HepG2 (cell line): ENCODE data around the gene GAB3. TPM values are rescaled to one million over a fixed set of nuclear protein-coding genes. Genes with fewer than 3 reads are reported as not detected.

Experiments used
- ATAC-seq: fragments of 200-7000 bp; cut with Tn5 transposase; 3 replicates; pipeline ENCODE4 v1.9.1; 2020; ENCODE audit warnings: mild to moderate bottlenecking, moderate library complexity
- BruUV-seq: library from RNA; stranded (reverse); fragments of 400-500 nt; replicated peaks from 2 replicates; lab custom pipeline; 2021; lab: Mats Ljungman, UMichigan
- CTCF ChIA-PET: fragments of 300-600 bp; formaldehyde crosslinking; extraction: SDS; loops from one replicate; lab custom pipeline; 2021; ENCODE audit warnings: low total read pairs, inconsistent platforms, low intra/inter-chr PET ratio; lab: Yijun Ruan, JAX
- POLR2A ChIA-PET: fragments of 350-600 bp; sonication (Branson Sonifier 250); formaldehyde crosslinking; loops from one replicate; lab custom pipeline; 2020; ENCODE audit warnings: antibody characterized with exemption, inconsistent platforms; lab: Yijun Ruan, JAX
- DNase-seq: peaks from one replicate; pipeline ENCODE4 v3.0.0-alpha.2; 2015; ENCODE audit warnings: low spot score
- FAIRE-seq: peaks from 3 replicates; lab custom pipeline; 2011; peaks lifted over from hg19 to GRCh38; lab: Jason Lieb, UNC
- H2AFZ ChIP-seq: one replicate; pipeline ENCODE4 v1.6.1; 2011; ENCODE audit warnings: low read length, inconsistent platforms
- H3K27ac ChIP-seq: fragments of 300-600 bp; 3 replicates; pipeline ENCODE4 v1.8.0; 2011; ENCODE audit warnings: mixed run types, mild to moderate bottlenecking, mixed read lengths, low read length, inconsistent platforms; ENCODE audit not compliant: insufficient read depth; ENCODE audit errors: extremely low read length
- H3K27me3 ChIP-seq, 2 experiments: fragments of 200-600 bp in 1 of 2; 2 replicates in 1 of 2; 3 replicates in 1 of 2; pipeline versions ENCODE4 v1.6.0 to v1.8.0; 2011; ENCODE audit warnings: low read length in 2 of 2, mild to moderate bottlenecking in 2 of 2, moderate library complexity in 2 of 2, inconsistent platforms in 1 of 2; ENCODE audit not compliant: insufficient read depth in 2 of 2, control insufficient read depth in 1 of 2
- H3K36me3 ChIP-seq, 2 experiments: fragments of 200-600 bp in 1 of 2; replicated peaks in 1 of 2; 2 replicates in 1 of 2; 3 replicates in 1 of 2; pipeline versions ENCODE4 v1.5.1 to v1.8.0; 2011; ENCODE audit warnings: low read length in 2 of 2, inconsistent platforms in 1 of 2; ENCODE audit not compliant: insufficient read depth in 2 of 2, control insufficient read depth in 1 of 2
- H3K4me1 ChIP-seq: 2 replicates; pipeline ENCODE4 v1.5.1; 2012; ENCODE audit warnings: low read length, inconsistent platforms; ENCODE audit not compliant: insufficient read depth
- H3K4me2 ChIP-seq: 2 replicates; pipeline ENCODE4 v1.6.0; 2011; ENCODE audit warnings: low read depth, low read length, inconsistent platforms
- H3K4me3 ChIP-seq, 3 experiments: fragments of 200-600 bp in 1 of 3; sonication (generic), shearing (Covaris generic) in 1 of 3; replicated peaks in 1 of 3; 2 replicates each; pipeline ENCODE4 v1.5.1; 2011 to 2016; ENCODE audit warnings: low read length in 3 of 3, inconsistent platforms in 2 of 3, low read depth in 2 of 3, mild to moderate bottlenecking in 2 of 3, control low read depth in 1 of 3, mixed read lengths in 1 of 3; ENCODE audit not compliant: insufficient read depth in 1 of 3
- H3K79me2 ChIP-seq: one replicate; pipeline ENCODE4 v1.6.1; 2011; ENCODE audit warnings: low read length, inconsistent platforms; ENCODE audit not compliant: insufficient read depth
- H3K9ac ChIP-seq: 2 replicates; pipeline ENCODE4 v1.6.0; 2011; ENCODE audit warnings: mild to moderate bottlenecking, low read depth, low read length, inconsistent platforms; ENCODE audit not compliant: insufficient read depth
- H3K9me3 ChIP-seq: 2 replicates; pipeline ENCODE4 v1.5.1; 2012; ENCODE audit warnings: mild to moderate bottlenecking, low read length
- H4K20me1 ChIP-seq: 2 replicates; pipeline ENCODE4 v1.6.0; 2011; ENCODE audit warnings: inconsistent platforms, mild to moderate bottlenecking, low read length, moderate library complexity; ENCODE audit not compliant: insufficient read depth
- ARID2 ChIP-seq: sonication (generic); formaldehyde crosslinking; IDR thresholded peaks from 2 replicates; pipeline ENCODE4 v1.8.1; 2022; ENCODE audit warnings: mild to moderate bottlenecking, missing genetic modification reagents, borderline replicate concordance
- CREB1 ChIP-seq, 2 experiments: fragments of 450-650 bp in 1 of 2; IDR thresholded peaks; 2 replicates each; pipeline ENCODE4 v1.6.1; 2016 to 2017; ENCODE audit warnings: control low read depth in 1 of 2, mild to moderate bottlenecking in 1 of 2, missing compliant biosample characterization in 1 of 2, missing genetic modification characterization in 1 of 2
- JDP2 ChIP-seq: sonication (generic); formaldehyde crosslinking; IDR thresholded peaks from 2 replicates; pipeline ENCODE4 v1.8.1; 2022; ENCODE audit warnings: missing genetic modification reagents, borderline replicate concordance
- KDM4B ChIP-seq: sonication (generic); formaldehyde crosslinking; IDR thresholded peaks from 2 replicates; pipeline ENCODE4 v1.4.0; 2020; ENCODE audit warnings: missing genetic modification reagents
- KDM5A ChIP-seq: fragments of 200-600 bp; sonication (generic); IDR thresholded peaks from 2 replicates; pipeline ENCODE4 v1.7.0; 2018; ENCODE audit warnings: antibody characterized with exemption, mild to moderate bottlenecking, low read length, borderline replicate concordance
- RXRB ChIP-seq: IDR thresholded peaks from 2 replicates; pipeline ENCODE4 v1.6.1; 2016; ENCODE audit warnings: borderline replicate concordance, missing genetic modification reagents, missing compliant biosample characterization
- SOX6 ChIP-seq, 2 experiments: fragments of 450-650 bp in 1 of 2; sonication (generic) in 1 of 2; formaldehyde crosslinking in 1 of 2; IDR thresholded peaks; 2 replicates each; pipeline versions ENCODE4 v1.4.0 to v1.6.1; 2017 to 2020; ENCODE audit warnings: antibody characterized with exemption in 1 of 2, mild to moderate bottlenecking in 1 of 2, missing genetic modification reagents in 1 of 2
- ZBTB21 ChIP-seq: sonication (generic); formaldehyde crosslinking; IDR thresholded peaks from 2 replicates; pipeline ENCODE4 v1.4.0; 2020; ENCODE audit warnings: missing genetic modification reagents
- ZFP37 ChIP-seq: sonication (generic); formaldehyde crosslinking; IDR thresholded peaks from 2 replicates; pipeline ENCODE4 v1.4.0; 2020; ENCODE audit warnings: missing genetic modification reagents, borderline replicate concordance
- ZNF124 ChIP-seq: sonication (generic); formaldehyde crosslinking; IDR thresholded peaks from 2 replicates; pipeline ENCODE4 v1.4.0; 2020; ENCODE audit warnings: missing genetic modification reagents
- ZNF362 ChIP-seq: sonication (generic); formaldehyde crosslinking; IDR thresholded peaks from 2 replicates; pipeline ENCODE4 v1.4.0; 2020; ENCODE audit warnings: missing genetic modification reagents, mild to moderate bottlenecking, borderline replicate concordance
- ZNF556 ChIP-seq: sonication (generic); formaldehyde crosslinking; IDR thresholded peaks from 2 replicates; pipeline ENCODE4 v1.4.0; 2020; ENCODE audit warnings: mild to moderate bottlenecking, missing genetic modification reagents, borderline replicate concordance
- ZSCAN20 ChIP-seq: sonication (generic); formaldehyde crosslinking; IDR thresholded peaks from 2 replicates; pipeline ENCODE4 v1.4.0; 2020; ENCODE audit warnings: missing genetic modification reagents, mild to moderate bottlenecking, borderline replicate concordance
- ZZZ3 ChIP-seq: sonication (generic); formaldehyde crosslinking; IDR thresholded peaks from 2 replicates; pipeline ENCODE4 v1.4.0; 2020; ENCODE audit warnings: missing genetic modification reagents, mild to moderate bottlenecking, borderline replicate concordance
- WGBS: methylation state at CpG from one replicate; pipeline ENCODE4 v1.1.6; 2017; ENCODE audit warnings: low lambda C conversion rate; 5-methylcytosine and 5-hydroxymethylcytosine counted together
- in situ Hi-C: cut with HindIII; loops from 2 replicates; pipeline ENCODE4 v1.10.0; 2017; ENCODE audit warnings: low pct_unique_long_range_greater_than_20kb; ENCODE audit not compliant: extremely low pct_ligation_motif_present
- intact Hi-C: fragments of 100-400 bp; cut with micrococcal nuclease; formaldehyde crosslinking; loops from one replicate; pipeline ENCODE4 v1.10.0; 2022; ENCODE audit not compliant: unreplicated experiment
- polyA plus RNA-seq, 8 experiments: library from polyadenylated mRNA; depleted of rRNA in 3 of 8; stranded (reverse) in 7 of 8; unstranded in 1 of 8; fragments of >200 nt; fragmentation: Illumina TruSeq in 4 of 8; extraction: Trizol in 4 of 8; gene quantifications; 2 replicates each; pipeline versions ENCODE4 v1.2.1 to v1.2.3, GENCODE V29; 2011 to 2016; ENCODE audit warnings: low read depth in 4 of 8, missing spikeins in 1 of 8, mixed read lengths in 1 of 8; ENCODE audit not compliant: insufficient read depth in 1 of 8
- total RNA-seq, 5 experiments: library from RNA; depleted of rRNA; stranded (reverse); fragments of >200 nt; fragmentation: Illumina TruSeq; extraction: Trizol; gene quantifications; 2 replicates each; pipeline ENCODE4 v1.2.3, GENCODE V29; 2016; ENCODE audit warnings: low read depth in 1 of 5
- TF ChIP-seq, protein P1 (sequence below): sonication (generic); formaldehyde crosslinking; IDR thresholded peaks from 2 replicates; pipeline ENCODE4 v1.5.1; 2020; ENCODE audit warnings: missing genetic modification reagents, mild to moderate bottlenecking, borderline replicate concordance
- TF ChIP-seq, protein P2 (sequence below): IDR thresholded peaks from 2 replicates; pipeline ENCODE4 v1.6.1; 2018; ENCODE audit warnings: missing genetic modification reagents
- TF ChIP-seq, protein P3 (sequence below): IDR thresholded peaks from 2 replicates; pipeline ENCODE4 v1.6.1; 2016; ENCODE audit warnings: control low read depth
- TF ChIP-seq, protein P4 (sequence below): sonication (generic); formaldehyde crosslinking; IDR thresholded peaks from 2 replicates; pipeline ENCODE4 v1.5.1; 2020; ENCODE audit warnings: missing genetic modification reagents, mild to moderate bottlenecking, borderline replicate concordance

The GAB3 gene
- total and polyA plus RNA-seq, 2 of the 13 experiments (the other 11 are each of a cell fraction or from before 2014, with no cell fraction given) = not detected

DNA sequence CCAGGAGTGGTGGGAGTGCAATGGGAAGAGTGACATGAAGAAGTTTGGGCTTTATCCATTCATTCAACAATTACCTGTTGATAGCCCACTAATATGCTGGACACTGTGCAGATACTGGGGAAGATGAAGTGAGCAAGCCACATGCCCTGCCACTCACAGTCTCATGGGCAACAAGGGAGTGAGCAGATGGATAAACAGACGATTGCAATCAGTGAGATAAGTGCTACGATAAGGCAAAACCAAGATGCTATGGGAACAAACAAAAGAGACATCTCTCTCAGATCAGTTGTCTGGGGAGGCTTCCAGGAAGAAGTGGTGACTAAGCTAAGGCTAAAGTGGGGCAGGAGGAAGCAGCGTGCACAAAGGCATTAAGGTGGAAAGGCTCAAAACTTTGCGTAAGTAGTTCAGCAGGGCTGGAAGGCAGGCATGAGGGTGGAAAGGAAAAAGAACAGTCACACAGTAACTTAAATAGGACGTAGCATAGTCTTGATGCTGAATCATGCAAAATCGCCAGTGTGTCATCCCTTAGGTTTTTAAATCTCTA lies 31.7 kb downstream of the GAB3 start (continued):
- no peak for TF ChIP-seq ARID2
- TF ChIP-seq KDM4B (CRISPR knock-in tag) = no peak
- TF ChIP-seq JDP2 (CRISPR knock-in tag) = no peak
- TF ChIP-seq CREB1 (IDR thresholded peaks at IDR 0.05) = no peak
- no peak for TF ChIP-seq CREB1 (CRISPR knock-in tag; IDR thresholded peaks at IDR 0.05)
- TF ChIP-seq ZBTB21 = no peak
- TF ChIP-seq ZNF556 (CRISPR knock-in tag) = no peak
- TF ChIP-seq, protein P1, sequence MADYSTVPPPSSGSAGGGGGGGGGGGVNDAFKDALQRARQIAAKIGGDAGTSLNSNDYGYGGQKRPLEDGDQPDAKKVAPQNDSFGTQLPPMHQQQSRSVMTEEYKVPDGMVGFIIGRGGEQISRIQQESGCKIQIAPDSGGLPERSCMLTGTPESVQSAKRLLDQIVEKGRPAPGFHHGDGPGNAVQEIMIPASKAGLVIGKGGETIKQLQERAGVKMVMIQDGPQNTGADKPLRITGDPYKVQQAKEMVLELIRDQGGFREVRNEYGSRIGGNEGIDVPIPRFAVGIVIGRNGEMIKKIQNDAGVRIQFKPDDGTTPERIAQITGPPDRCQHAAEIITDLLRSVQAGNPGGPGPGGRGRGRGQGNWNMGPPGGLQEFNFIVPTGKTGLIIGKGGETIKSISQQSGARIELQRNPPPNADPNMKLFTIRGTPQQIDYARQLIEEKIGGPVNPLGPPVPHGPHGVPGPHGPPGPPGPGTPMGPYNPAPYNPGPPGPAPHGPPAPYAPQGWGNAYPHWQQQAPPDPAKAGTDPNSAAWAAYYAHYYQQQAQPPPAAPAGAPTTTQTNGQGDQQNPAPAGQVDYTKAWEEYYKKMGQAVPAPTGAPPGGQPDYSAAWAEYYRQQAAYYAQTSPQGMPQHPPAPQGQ (CRISPR knock-in tag) = no peak

DNA sequence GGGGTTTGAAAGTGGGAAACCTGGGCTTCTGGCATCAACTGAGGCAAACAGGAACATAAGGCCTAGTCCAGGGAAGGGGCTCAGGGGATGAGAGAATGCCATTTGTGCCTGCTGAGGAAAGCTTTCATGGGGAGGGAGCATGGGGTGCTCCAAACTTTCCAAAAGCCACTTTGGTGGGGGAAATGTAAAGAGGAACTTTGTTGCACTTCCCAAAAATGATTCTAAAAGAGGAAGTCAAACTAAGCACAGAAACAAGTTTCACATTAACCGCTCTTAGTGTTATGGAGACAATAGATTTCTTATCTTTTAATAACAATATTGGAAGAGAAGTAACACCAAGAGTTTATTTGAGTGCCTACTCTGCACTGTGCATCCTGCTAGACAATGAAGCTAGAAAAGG lies 32.3 kb downstream of the GAB3 start:
- no peaks in the 10 kb centered on the region for H3K79me2 ChIP-seq
- no peak overlapping the region for H3K27ac ChIP-seq
- H3K36me3 ChIP-seq = no peaks in the 10 kb centered on the region
- H3K4me1 ChIP-seq = no peaks in the 10 kb centered on the region
- in situ Hi-C loops (no loop called here), intact Hi-C loops (no loop called here)
- BruUV-seq = no TSS peak
- POLR2A ChIA-PET = no interaction called here
- no peak overlapping the region for H3K4me3 ChIP-seq
- CTCF ChIA-PET = no interaction called here
- no peaks in the 10 kb centered on the region for H4K20me1 ChIP-seq
- H2AFZ ChIP-seq = no peak overlapping the region
- no peaks in the 10 kb centered on the region for H3K9me3 ChIP-seq
- no peak overlapping the region for H3K9ac ChIP-seq
- 25% methylated on average over 1 of the region's 1 CpG for WGBS
- H3K27me3 ChIP-seq = no peaks in the 10 kb centered on the region
- DNase-seq (no peak), FAIRE-seq (no peak), ATAC-seq (no peak)
- no peak overlapping the region for H3K4me2 ChIP-seq
- TF ChIP-seq RXRB (CRISPR knock-in tag) (no peak), ZSCAN20 (CRISPR knock-in tag) (no peak), ZNF362 (CRISPR knock-in tag) (no peak), KDM5A (no peak), ZFP37 (CRISPR knock-in tag) (no peak), SOX6 (IDR thresholded peaks at IDR 0.05) (no peak), SOX6 (CRISPR knock-in tag; IDR thresholded peaks at IDR 0.05) (no peak), ZNF124 (CRISPR knock-in tag) (no peak), ZZZ3 (CRISPR knock-in tag) (no peak)
- TF ChIP-seq, protein P2, sequence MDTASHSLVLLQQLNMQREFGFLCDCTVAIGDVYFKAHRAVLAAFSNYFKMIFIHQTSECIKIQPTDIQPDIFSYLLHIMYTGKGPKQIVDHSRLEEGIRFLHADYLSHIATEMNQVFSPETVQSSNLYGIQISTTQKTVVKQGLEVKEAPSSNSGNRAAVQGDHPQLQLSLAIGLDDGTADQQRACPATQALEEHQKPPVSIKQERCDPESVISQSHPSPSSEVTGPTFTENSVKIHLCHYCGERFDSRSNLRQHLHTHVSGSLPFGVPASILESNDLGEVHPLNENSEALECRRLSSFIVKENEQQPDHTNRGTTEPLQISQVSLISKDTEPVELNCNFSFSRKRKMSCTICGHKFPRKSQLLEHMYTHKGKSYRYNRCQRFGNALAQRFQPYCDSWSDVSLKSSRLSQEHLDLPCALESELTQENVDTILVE (CRISPR knock-in tag) = no peak
- TF ChIP-seq, protein P3, sequence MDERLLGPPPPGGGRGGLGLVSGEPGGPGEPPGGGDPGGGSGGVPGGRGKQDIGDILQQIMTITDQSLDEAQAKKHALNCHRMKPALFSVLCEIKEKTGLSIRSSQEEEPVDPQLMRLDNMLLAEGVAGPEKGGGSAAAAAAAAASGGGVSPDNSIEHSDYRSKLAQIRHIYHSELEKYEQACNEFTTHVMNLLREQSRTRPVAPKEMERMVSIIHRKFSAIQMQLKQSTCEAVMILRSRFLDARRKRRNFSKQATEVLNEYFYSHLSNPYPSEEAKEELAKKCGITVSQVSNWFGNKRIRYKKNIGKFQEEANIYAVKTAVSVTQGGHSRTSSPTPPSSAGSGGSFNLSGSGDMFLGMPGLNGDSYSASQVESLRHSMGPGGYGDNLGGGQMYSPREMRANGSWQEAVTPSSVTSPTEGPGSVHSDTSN (CRISPR knock-in tag) = no peak
- TF ChIP-seq, protein P4, sequence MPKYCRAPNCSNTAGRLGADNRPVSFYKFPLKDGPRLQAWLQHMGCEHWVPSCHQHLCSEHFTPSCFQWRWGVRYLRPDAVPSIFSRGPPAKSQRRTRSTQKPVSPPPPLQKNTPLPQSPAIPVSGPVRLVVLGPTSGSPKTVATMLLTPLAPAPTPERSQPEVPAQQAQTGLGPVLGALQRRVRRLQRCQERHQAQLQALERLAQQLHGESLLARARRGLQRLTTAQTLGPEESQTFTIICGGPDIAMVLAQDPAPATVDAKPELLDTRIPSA = no peak
